ENCODE data around the gene CBX6.

CBX6 gene

GRCh38 chr22:38872831-38873248, 824 bp upstream of the CBX6 start:
- no peak for DNase-seq

GRCh38 chr22:38871360-38872171, 450 bp downstream of the CBX6 start:
- no peak for DNase-seq

DNA sequence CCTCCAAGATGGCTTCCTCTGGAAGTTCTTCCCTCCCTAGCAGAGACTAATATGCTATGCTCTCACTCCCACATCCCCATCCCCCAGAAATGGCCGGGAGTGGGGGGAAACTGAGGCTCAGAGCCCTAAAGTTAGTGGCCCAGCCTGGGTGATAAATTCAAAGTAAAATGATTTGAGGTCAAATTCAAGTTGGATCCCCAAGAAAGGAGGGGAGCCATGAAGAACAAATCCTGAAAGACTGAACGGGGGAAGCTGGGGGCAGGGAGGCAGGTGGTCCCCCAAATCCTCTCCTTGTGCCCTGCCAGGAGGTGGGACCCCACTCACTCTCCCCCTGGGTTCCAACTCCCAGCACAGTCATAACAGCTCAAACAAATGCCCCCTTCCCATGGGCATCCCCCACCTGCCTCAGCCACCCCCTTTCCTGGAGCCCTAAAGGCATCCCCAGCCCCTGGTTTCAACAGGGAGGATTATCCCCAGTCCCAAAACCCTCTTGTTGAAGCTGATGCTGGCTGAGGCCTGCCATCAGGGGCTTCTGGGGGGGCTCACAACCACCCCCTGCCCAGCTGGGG, 1.1 kb downstream of the CBX6 start:
- DNase-seq, result no peak

GRCh38 chr22:38870312-38870741, 1.7 kb downstream of the CBX6 start:
- DNase-seq, result peak; percentile 69

DNA sequence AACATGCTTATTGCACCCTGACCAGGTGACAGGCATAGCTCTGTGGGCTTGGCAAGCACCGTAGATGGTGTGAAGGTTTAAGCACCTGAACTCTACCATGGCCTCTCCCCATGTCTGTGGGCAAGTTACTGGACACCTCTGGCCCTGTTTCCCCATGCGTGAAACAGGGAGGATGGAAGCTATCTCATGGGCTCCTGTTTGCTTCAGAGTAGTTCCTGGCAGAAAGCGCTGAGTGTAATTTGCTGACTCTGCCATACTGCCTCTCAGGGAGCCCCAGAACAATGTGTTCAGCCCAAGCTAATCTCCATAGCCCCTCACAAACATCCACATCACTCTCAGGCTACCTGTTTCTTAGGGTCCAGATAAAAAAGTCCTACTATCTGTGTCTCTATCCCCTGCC, 2.4 kb downstream of the CBX6 start:
- no peak for DNase-seq

DNA sequence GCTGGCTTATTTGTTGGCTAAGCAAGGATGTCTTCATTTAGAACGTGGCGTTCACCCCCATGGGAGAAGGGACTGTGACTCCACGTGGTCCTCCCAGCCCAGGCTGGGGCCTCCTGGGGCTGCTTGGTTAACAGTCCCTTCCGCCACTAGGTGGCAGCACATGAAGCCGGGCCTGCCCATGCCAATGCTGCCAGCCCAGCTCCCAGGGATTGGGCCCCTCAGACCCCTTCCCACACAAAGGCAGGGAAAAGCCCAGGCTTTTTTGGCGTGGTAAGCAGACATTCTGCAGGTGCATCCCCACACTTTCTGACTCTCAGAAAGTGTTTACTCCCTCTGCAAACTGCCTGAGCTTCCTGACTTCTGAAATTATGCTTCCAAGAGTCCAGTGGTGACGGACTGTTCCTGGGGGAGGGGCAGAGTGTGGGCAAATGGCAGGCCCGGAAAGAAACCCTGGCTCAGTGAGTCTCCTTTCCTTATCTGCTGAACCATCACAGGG, 3.1 kb downstream of the CBX6 start:
- peak; percentile 47 for DNase-seq

DNA sequence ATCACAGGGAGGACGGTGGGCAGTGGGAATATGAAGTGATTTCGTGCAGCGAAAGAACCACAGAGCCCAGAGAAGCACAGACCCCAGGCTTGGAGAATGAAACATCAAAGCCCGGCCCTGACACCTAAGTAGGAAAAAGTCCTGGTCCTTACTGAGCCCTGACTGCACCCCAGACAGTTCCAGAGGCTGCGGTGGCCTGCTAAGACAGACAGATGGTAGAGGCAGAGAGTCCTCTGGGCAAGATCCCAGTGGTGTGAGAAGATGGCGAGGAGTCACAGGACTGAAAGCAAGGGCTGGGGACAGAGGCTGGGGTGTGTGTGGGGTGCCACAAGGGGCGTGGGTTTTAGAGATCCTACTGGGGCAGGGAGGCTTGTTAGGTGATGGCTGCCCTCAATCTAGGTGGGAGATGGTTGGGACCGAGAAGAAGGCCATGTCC, 3.7 kb downstream of the CBX6 start:
- no peak for DNase-seq

DNA sequence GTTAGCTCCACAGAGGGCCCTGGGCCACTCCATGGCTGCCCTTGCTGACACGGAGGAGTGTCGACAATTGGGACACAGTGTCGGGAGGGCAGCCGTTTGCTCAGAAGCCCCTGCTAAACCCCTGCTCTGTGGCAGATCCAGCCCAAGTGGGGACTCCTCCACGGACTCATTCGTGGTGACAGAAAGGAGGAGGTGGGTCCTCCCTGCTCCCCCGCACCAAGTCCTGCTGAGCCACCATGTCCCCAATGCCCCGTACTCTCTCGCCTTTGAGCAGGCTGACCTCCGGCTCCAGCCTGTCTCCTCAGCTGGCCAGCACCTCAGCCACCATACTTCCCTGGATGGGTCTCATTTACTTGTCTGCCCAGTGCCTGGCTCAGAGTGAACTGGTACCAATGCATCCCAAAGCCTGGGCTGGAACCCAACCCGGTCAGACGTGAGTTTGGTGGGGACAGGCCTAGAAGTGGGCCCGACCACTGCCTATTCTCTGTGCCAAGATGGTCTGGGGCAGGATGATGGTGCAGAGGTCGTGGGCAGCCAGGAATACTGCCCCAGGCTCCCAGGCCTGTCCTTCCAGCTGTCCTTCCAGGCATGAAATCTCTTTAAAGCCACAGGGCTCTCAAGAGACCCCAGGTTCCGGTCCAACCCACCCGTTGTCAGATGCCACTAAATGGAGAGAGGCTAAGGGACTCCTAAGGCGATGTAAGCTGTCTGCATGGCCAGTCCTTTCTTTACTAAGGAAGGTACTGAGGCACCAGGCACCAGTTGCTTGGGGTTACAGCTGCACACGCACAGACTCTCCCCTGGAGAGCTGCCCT, 4.3 kb downstream of the CBX6 start:
- DNase-seq, result no peak

- no peak for DNase-seq
These were observed 4.9 kb downstream of the CBX6 start for GRCh38 chr22:38867124-38867455.

- no peak for DNase-seq
These were observed 5.5 kb downstream of the CBX6 start for GRCh38 chr22:38866399-38867123.

- no peak for DNase-seq
These were observed 6.0 kb downstream of the CBX6 start for GRCh38 chr22:38866024-38866398.

GRCh38 chr22:38865201-38866023, 6.6 kb downstream of the CBX6 start:
- no peak for DNase-seq

DNA sequence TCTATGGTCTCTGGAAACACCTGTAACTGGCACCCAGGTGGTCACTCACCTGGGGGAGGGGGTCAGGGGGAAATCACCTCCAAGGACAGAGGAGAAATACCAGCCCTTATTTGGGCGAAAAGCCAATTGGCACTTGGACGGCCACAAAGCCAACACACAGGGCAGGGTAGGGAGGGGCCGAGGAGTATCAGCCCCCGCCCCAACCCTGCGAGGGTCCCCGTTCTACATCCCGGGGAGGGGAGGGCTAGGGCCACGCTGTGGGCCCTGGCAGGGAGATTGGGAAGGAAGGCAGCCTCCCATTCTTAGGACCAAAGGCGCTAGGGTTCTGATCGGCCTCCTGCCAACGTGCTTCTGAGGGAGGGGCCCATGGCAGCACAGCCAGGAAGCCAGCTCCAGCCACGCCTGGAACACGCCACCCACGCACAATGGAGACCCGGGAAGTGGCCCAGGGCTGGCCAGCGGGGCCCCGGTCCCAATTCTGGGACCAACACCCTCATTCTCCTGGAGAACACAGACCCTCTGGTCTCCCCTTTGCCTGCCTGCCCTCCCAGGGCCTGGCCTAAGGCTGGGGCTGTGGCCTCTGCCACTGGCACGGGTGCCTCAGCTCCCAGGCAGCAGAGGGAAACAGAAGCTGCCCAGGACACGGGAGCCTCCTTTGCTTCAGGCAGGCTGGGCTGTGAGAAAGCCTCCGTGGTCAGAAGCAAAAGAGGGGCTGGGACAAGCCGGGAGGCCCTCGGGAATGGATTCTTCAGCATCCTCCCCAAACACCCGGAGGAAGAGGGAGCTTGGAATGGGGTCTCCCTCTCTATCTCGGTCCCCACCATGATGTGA, 7.4 kb downstream of the CBX6 start:
- no peak for DNase-seq

GRCh38 chr22:38863531-38864131, 8.4 kb downstream of the CBX6 start:
- no peak for DNase-seq

DNA sequence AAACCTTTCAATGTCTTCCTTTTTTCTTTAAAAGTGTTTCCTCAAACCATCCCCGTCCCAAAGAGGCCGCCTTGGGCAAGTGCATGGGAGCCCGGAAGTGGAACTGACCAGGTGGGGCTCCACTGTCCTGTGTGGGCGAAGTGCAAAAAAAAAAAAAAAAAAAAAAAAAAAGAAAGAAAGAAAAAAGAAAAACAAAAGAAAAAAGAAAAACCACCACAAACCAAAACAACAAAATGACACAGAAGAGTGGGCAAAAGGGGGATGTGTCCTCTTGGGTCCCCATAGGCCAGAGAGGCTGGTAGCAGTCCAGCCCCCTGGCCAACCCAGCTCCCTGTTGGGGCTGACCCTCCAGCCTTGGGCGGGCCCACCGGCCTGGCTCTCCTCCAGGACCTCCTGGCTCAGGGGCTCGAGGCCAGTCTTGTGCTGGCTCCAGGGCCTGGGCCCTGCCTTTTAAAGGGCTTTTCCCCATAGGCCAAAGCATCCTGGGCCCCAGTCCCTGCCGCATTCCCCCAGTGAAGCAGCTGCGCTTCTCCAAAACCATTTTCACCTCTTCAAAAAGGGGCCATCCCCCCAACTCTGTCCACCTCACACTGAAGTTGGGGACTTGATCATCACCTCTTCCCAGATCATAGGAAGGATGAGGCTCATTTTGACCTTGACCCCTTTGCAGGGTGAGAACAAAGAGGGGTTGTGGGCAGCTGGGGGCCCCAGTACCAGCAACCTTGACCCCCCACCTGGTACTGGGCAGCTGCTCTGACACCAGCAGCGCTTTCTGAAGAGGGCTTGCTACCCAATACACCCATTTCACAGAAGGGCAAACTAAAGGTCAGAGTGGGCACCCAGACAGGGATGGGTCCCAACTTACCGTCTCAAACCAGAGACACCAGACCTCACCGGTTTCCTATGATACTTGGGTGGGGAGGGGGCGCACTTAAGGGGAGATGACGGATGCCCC, 9.4 kb downstream of the CBX6 start:
- no peak for DNase-seq

DNA sequence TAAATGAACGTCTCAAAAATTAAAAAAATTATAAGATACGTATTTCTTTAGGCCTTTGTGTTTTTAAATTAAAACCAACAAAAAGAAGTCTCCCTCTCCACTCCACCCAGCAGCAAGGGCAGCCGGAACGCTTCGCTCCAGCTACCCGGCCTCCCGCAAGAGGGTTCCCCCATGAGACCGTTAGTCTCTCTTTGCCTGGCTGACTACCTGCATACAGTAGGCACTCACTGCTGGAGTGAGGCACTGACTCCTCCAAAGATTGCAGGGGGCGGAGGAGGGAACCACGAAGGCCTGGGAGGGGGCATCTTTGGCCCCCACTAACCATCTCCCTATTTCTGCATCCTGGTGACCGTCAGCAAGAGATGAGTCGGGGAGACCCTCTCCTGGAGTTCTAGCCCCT, 10.1 kb downstream of the CBX6 start:
- DNase-seq, result no peak

DNA sequence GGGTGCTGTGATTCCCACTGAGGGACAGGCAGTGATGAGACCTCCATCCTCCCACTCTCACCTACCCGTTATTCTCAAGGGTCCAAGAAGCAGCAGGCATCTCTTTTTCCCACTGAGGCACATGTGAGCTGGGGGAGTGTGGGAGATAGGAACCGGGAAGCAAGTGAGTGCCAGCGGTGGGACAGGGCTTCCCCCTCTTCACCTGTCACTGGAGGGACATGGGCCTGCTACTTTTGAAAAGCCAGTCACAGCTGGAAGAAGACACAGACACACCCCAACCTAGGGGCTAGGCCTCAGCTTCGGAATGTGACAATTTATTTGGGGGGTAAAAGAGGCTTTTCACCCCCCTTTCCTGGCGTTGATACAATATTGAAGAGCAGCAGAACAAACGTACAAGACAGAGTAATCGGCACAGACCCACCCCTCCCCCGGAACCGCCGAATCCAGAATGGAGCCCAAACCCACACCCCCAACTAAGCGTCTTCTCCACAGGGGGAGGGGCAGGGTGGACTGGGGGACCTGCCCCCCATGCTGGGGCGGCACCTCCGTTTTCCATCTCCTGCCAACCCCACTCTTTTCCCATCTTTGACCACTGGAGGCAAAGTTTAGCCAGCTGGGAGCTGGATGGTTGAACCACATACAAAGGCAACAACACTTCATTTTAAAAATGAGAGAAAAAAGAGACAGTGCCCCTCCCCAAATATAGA, 10.7 kb downstream of the CBX6 start:
- no peak for DNase-seq

- DNase-seq, result no peak
These were observed 11.5 kb downstream of the CBX6 start for GRCh38 chr22:38860283-38861169.

All from GDM1 (cell line).